Activated CD8-positive, alpha-beta memory T cell treated with anti-CD3 and anti-CD28 coated beads for 48 hours (primary cell): ENCODE data around the gene CDK1.

Experiments used
- DNase-seq, 3 experiments: peaks; one replicate each; pipeline ENCODE4 v3.0.0-alpha.2; 2020; ENCODE audit warnings: low read depth in 2 of 3, low spot score in 2 of 3

CDK1 gene

GRCh38 chr10:60777696-60778213 is 523 bp upstream of the CDK1 start:
- DNase-seq = no peak

DNA sequence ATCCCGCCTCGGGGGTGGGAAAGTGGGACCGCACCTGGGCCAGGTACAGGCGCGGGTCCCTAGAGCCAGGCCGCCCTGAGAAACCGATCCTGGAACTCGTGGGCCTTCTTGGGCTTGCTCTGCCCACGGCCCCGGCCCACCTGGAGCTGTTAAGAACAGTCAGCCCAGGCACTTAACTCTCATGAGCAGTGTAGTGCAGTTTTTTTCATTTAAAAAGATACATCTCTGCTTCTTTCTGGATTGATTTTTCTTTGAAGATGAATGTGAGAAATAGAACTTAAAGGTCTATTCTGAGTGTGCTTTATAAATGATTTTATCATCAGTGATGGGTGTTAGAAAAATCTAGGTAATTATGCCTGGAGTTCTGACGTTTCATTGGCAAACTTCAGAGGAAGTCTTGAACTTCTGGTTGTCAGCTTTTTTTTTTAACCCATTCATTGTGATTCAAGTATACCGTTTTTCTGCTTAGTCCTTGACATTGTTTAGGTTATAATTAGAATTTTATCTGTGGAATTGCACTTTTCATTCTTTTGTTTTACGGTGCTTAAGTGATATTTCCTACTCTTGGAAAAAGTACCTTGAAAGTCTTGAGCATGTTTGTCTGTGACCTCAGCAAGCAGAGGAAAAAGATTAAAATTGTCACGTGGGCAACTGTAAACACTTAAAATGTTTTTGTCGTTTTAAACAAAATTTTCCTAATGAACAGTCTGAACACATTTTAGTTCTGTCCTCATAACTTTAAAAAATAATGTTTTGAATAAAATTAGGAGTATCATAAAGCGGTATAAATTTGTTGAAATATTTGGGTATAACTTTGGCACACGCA is 906 bp downstream of the CDK1 start:
- DNase-seq = no peak

DNA sequence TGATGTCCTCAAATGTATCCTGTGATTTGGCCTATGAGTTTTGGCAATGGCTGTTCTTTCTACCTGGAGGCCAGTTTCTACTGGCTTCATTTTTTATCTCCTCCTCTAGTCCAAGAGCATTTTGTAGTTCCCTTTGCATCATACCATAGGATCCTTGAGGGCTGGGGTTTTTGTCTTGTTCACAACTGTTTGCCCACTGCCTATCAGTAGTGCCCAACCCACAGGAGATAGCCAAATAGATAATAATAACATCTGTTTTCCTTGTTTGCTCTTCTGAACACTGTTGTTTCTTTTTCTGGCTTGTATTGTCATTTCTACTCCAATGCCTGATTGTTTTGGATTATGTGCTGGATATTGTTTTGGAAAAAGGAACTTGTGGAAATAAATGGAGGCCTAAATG is 3.4 kb downstream of the CDK1 start:
- no peak for DNase-seq

DNA sequence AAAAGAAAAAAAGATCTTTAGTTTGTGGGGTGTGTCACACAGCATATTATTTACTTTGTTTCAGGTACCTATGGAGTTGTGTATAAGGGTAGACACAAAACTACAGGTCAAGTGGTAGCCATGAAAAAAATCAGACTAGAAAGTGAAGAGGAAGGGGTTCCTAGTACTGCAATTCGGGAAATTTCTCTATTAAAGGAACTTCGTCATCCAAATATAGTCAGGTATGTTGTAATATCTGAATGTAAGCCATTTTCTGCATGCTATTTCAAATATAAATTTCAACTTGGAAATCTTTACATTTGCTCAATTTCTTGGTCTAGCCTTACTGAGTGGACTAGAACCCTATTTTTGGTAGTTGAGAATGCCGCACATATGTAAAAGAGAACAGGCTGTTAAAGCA is 6.4 kb downstream of the CDK1 start:
- DNase-seq = no peak

DNA sequence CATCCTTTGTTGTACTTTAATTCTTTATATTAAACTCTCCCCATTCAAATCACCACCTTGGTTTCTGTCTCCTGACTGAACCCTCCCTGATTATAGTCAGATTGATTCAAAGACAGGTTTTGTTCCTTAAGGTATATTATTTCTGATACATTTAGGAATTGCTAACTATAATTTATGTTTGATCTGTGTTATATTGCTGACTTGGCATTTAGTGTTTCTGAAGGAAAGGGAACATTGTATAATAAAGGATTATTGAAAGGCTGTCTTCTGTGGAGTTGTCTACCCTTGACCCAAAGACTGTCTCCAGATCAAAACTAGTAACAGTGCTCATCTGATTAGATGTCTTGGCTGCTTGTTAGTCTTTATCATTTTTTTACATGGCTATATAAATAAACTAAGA is 10.3 kb downstream of the CDK1 start:
- no peak for DNase-seq

DNA sequence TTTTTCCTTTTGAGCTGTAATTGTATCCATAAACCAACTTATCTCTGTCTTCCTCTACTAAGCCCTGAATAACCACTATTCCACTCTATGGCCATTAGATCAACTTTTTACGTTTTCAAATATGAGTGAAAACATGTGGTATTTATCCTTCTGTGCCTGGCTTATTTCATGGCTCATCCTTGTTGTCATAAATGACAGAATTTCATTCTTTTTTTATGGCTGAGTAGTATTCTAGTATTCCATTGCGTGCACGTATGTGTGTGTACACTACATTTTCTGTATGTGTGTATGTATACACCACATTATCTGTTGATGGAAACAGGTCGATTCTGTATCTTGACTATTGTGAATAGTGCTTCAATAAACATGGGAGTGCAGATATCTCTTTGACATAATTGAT is 11.1 kb downstream of the CDK1 start:
- DNase-seq = no peak

GRCh38 chr10:60794953-60795352 is 16.7 kb downstream of the CDK1 start:
- DNase-seq = no peak

DNA sequence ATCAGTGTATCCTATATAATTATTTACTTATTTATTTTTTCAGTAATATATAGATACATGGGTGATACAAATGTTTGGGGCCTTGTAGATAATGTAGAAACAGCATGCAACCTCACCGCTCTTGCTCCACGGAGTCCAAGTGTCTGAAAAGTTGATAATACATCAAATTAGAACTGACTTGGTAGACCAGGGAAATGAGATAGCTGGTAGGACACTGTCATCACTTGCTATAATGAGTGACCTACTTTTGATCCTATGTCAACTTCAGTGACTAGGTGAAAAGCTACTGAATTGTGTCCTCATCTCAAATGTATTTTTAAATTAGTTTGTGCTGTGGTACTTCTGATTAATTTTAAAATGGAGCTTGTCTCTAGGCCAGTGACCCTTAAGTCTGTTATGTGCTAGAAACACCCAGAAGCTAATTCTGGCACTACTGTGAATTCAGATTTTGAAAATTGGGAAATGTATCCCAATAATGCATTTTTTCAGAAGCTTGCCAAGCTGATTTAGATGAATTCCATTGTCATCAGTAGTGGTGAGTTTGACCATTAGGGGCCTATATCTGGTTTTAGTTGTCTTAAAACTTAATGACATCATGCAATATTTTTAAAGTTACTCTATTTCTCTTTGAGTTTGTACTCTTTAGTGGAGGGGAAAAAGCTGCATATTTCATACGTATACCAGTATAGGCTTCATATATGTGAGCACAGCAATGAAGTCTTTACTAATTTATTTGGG is 17.4 kb downstream of the CDK1 start:
- no peak for DNase-seq

DNA sequence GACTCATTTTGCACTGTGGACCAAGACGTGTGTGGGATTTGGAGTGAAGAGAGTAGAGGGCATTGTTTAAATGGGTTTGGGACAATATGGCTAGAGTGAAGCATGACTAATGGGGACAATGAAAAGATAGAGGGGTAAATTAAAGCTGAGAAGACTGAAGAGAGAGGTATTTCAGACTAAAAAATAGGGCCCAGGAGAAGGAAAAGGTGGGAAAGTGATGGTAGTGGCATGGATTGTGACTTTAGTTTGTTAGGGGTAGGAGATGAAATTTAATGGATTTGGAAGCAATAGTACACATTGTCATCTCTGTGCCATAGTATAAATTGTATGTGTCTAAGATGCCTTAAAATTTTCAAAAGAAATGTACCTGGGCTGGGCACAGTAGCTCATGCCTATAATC is 18.2 kb downstream of the CDK1 start:
- no peak for DNase-seq

DNA sequence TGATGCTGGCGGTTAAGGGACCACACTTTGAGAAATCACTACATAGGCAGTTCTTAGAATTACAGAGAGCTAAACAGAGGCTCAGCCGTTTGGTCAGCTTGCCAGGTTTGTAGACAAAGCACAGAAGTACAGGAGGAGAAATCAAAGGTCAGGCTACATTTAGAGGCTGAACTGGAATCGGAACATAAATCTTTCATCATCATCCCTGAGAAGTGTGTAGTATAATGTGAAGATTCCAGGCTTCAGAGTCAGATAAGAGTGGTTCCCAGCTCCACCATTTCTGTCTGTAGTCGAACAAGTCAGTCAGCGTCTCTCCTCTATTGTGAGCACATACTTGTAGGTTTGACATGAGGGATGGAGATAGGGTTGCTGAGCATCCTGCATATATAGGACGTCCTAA is 18.9 kb downstream of the CDK1 start:
- DNase-seq = no peak

DNA sequence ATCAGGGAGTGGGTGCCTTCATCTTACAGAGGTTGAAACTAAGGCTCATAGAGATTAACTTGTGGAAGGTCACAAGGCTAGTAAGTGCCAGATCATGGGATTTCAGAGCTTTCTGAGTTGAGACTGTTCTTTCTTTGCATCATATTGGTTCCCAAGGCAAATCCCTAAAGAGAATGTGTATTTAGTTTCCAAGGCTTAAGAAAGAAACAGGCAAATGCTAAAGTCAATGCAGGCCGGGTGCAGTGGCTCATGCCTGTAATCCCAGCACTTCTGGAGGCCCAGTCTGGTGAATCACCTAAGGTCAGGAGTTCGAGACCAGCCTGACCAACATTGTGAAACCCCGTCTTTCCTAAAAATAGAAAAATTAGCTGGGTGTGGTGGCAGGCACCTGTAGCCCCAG is 19.8 kb downstream of the CDK1 start:
- no peak for DNase-seq

DNA sequence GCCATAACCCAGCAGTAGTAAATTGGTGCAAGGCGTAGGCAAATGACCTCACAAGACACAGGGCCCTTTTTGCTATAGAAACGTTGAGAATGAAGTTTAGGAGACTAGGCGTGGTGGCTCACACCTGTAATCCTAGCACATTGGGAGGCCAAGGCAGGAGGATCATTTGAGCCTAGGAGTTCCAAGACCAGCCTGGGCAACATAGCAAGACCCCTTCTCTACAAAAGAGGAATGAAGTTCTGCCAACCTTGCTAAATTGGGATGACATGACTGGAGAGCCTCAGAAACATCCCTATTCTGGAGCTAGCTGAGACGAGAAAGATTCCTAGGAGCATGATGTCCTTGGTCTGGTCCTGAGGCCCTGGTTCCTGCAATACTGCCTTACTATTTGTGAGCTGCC is 20.6 kb downstream of the CDK1 start:
- no peak for DNase-seq

DNA sequence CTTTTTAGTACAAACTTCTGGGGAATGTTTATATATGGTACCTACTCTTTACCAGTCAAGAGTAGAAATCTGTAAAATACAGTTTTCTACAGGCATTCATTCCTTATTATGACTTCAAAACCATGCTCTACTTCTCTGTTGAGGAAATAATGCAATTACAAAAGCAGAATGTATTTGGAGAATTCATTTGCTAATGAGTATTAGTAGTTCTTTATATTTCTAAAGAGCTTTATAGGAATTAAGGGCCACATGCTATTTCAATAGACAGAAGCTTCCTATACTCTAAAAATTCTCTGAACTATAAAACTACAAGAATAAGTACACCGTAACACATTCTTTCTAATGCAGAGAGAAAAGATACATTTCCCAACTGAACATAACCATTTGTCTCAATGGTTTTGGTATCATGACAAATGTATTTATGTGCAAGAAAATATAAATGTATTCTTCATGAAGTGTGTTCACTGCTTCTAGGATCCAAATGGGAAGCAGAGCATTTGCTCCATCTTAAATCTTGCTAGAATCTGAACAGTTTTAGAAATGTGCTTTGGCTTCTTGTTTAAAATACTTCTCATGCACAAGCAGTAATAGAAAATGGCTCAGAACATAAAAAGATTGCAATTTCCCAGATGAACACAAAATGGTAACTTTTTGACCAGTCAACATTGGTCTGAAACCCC is 21.8 kb downstream of the CDK1 start:
- DNase-seq = no peak

GRCh38 chr10:60800918-60801317 is 22.6 kb downstream of the CDK1 start:
- DNase-seq = no peak

GRCh38 chr10:60801522-60801921 is 23.2 kb downstream of the CDK1 start:
- no peak for DNase-seq

- DNase-seq = no peak
Observed at GRCh38 chr10:60803433-60803832, 25.2 kb downstream of the CDK1 start.

- DNase-seq = no peak
Observed at GRCh38 chr10:60803865-60804264, 25.6 kb downstream of the CDK1 start.

DNA sequence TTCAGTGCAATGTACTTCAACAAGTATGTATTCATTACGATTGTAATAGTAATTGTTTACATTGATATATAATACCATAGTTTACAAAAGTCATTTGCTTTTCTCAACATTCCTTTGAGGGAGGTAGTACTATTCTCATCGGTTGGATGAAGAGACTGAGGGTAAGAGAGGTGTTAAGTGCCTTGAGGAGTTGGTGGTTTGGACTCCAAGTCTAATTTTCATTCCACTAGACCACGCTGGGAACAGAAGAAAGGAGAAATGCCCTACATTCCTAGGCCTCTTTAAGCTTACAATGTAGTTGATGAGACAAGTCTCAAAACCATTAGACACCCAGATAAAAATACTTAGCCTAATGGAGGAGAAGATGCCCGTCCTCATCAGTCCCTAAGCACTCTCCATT is 28.6 kb downstream of the CDK1 start:
- DNase-seq = no peak

DNA sequence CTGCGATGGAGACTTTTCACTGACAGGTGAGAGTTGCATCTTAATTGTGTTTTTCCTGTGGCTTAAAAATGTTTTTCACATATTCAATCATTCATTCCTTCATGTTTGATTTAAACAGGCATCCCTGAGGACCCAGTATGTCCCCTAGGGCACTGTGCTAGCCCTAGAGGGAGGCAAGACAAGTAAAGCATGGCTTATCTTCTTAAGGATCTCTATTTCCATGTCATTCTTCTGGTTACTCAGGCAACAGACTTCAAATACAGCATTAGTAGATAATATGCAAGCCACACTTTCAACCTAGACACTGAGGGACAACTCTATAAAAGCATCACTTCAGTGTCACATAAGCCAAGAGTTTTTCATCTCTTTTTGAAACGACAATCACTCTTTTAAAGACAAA is 29.2 kb downstream of the CDK1 start:
- DNase-seq = no peak

DNA sequence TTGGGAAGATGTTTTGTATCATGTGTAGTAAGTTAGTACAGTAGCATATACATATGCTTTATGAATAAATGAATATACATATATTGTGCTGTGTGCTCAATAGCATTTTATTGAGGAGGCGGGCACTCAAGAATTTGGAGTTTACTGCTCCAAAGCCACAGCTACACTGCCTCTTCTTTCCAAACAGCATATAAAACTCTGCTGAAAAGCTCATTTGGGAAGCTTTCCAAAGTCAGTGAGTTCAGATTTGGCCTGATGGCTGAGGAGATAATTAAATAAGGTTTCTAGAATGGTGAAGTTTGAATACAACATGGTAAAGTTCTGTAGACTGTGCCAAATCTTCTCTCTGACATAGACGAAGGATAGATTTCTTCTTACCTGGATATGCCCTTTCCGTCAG is 29.8 kb downstream of the CDK1 start:
- DNase-seq = no peak

- DNase-seq = no peak
Observed at GRCh38 chr10:60809157-60809556, 30.9 kb downstream of the CDK1 start.
